Cerebellar nuclear complex (tissue), 1 donor: ENCODE data around the gene RBM20.
A peak's percentile ranks its signal among the peaks of the same experiment; 100 is the strongest.

Source experiments
- DNase-seq, 2 experiments: peaks; one replicate each; lab custom pipeline; 2025; lab: John Stamatoyannopoulos, UW

RBM20 gene

GRCh38 chr10:110679486-110680272 is 35.5 kb downstream of the RBM20 start:
- DNase-seq, result peak in 1 of 2 experiments; percentile 18

- no peak for DNase-seq
Measured at GRCh38 chr10:110680273-110681020, 36.3 kb downstream of the RBM20 start.

GRCh38 chr10:110681023-110681681 is 37.0 kb downstream of the RBM20 start:
- no peak for DNase-seq

- DNase-seq, result no peak
Measured at GRCh38 chr10:110682348-110682747, 38.2 kb downstream of the RBM20 start.

- no peak for DNase-seq
Measured at GRCh38 chr10:110684800-110685446, 40.8 kb downstream of the RBM20 start.

GRCh38 chr10:110686047-110686446 is 41.9 kb downstream of the RBM20 start:
- no peak for DNase-seq

- no peak for DNase-seq
Measured at GRCh38 chr10:110686949-110687348, 42.8 kb downstream of the RBM20 start.

- DNase-seq, result no peak
Measured at GRCh38 chr10:110687400-110687799, 43.3 kb downstream of the RBM20 start.

GRCh38 chr10:110691139-110691538 is 47.0 kb downstream of the RBM20 start:
- no peak for DNase-seq

- DNase-seq, result no peak
Measured at GRCh38 chr10:110694263-110694662, 50.1 kb downstream of the RBM20 start.

- DNase-seq, result no peak
Measured at GRCh38 chr10:110694820-110695538, 50.8 kb downstream of the RBM20 start.

- no peak for DNase-seq
Measured at GRCh38 chr10:110695539-110695886, 51.4 kb downstream of the RBM20 start.

GRCh38 chr10:110696436-110696835 is 52.3 kb downstream of the RBM20 start:
- DNase-seq, result no peak

- DNase-seq, result no peak
Measured at GRCh38 chr10:110698340-110698739, 54.2 kb downstream of the RBM20 start.

GRCh38 chr10:110698782-110699201 is 54.7 kb downstream of the RBM20 start:
- DNase-seq, result no peak

- DNase-seq, result no peak
Measured at GRCh38 chr10:110699859-110700468, 55.8 kb downstream of the RBM20 start.

- no peak for DNase-seq
Measured at GRCh38 chr10:110700947-110701616, 56.9 kb downstream of the RBM20 start.

- no peak for DNase-seq
Measured at GRCh38 chr10:110701617-110701971, 57.5 kb downstream of the RBM20 start.

- no peak for DNase-seq
Measured at GRCh38 chr10:110704070-110704469, 59.9 kb downstream of the RBM20 start.

GRCh38 chr10:110704906-110705476 is 60.9 kb downstream of the RBM20 start:
- no peak for DNase-seq
